WI38 (cell line): ENCODE results near the gene HIVEP2.

Experiments used
- H3K4me3 ChIP-seq: 2 replicates; pipeline ENCODE4 v1.5.1; 2011; ENCODE audit warnings: low read depth, mild to moderate bottlenecking, control low read depth, low read length
- CTCF ChIP-seq: IDR thresholded peaks from 2 replicates; pipeline ENCODE4 v1.5.1; 2012; ENCODE audit warnings: low read depth, mild to moderate bottlenecking, control low read depth, low read length

Gene HIVEP2

GRCh38 chr6:142874676-142875075, 70.3 kb downstream of the HIVEP2 start:
- no peak overlapping the region for H3K4me3 ChIP-seq
- TF ChIP-seq CTCF, result no peak

- TF ChIP-seq CTCF, result no peak
- no peak overlapping the region for H3K4me3 ChIP-seq
These were observed 72.6 kb downstream of the HIVEP2 start for GRCh38 chr6:142872376-142872775.

GRCh38 chr6:142871910-142872331, 73.1 kb downstream of the HIVEP2 start:
- H3K4me3 ChIP-seq, result no peak overlapping the region
- TF ChIP-seq CTCF, result no peak

- TF ChIP-seq CTCF, result no peak
- H3K4me3 ChIP-seq, result no peak overlapping the region
These were observed 74.1 kb downstream of the HIVEP2 start for GRCh38 chr6:142870787-142871415.

GRCh38 chr6:142868917-142869316, 76.1 kb downstream of the HIVEP2 start:
- no peak for TF ChIP-seq CTCF
- no peak overlapping the region for H3K4me3 ChIP-seq

GRCh38 chr6:142867988-142868812, 76.8 kb downstream of the HIVEP2 start:
- no peak overlapping the region for H3K4me3 ChIP-seq
- no peak for TF ChIP-seq CTCF

- TF ChIP-seq CTCF, result no peak
- H3K4me3 ChIP-seq, result no peak overlapping the region
These were observed 77.6 kb downstream of the HIVEP2 start for GRCh38 chr6:142867355-142867801.
